GM12878 (cell line): ENCODE measurements around the gene UNC13D. TPM values are rescaled to one million over a fixed set of nuclear protein-coding genes. Genes with fewer than 3 reads are reported as not detected.

ENCODE experiments used
- ATAC-seq: fragments of 200-7000 bp; cut with Tn5 transposase; 3 replicates; pipeline ENCODE4 v1.9.1; 2020; ENCODE audit warnings: mild to moderate bottlenecking, moderate library complexity
- BruUV-seq: library from RNA; stranded (reverse); fragments of 400-500 nt; replicated peaks from 2 replicates; lab custom pipeline; 2021; lab: Mats Ljungman, UMichigan
- CTCF ChIA-PET: fragments of 300-600 bp; sonication (Branson Sonifier 250); formaldehyde crosslinking; extraction: SDS; loops from one replicate; lab custom pipeline; 2021; ENCODE audit warnings: inconsistent platforms; lab: Yijun Ruan, JAX
- POLR2A ChIA-PET: fragments of 350-600 bp; formaldehyde crosslinking; extraction: SDS; loops from one replicate; lab custom pipeline; 2021; ENCODE audit warnings: inconsistent platforms; lab: Charles Lee
- RAD21 ChIA-PET: fragments of 300-600 bp; sonication (Branson Sonifier 250); formaldehyde crosslinking; loops from one replicate; lab custom pipeline; 2023; ENCODE audit warnings: antibody characterized with exemption; ENCODE audit not compliant: unreplicated experiment; lab: Charles Lee
- SMC1A ChIA-PET: fragments of 300-600 bp; sonication (Branson Sonifier 250); formaldehyde crosslinking; loops from one replicate; lab custom pipeline; 2023; ENCODE audit not compliant: unreplicated experiment, uncharacterized antibody; lab: Charles Lee
- DNase-seq: peaks from one replicate; pipeline ENCODE4 v3.0.0-alpha.2; 2011; ENCODE audit warnings: low read depth, low spot score
- FAIRE-seq: peaks from 3 replicates; lab custom pipeline; 2011; peaks lifted over from hg19 to GRCh38; lab: Jason Lieb, UNC
- H2AFZ ChIP-seq: 2 replicates; pipeline ENCODE4 v1.6.0; 2011; ENCODE audit warnings: low read depth, low read length, control low read depth; ENCODE audit not compliant: control insufficient read depth
- H3K27ac ChIP-seq: 2 replicates; pipeline ENCODE4 v1.5.1; 2011; ENCODE audit warnings: control low read depth; ENCODE audit not compliant: control insufficient read depth, insufficient read depth
- H3K27me3 ChIP-seq, 2 experiments: replicated peaks in 1 of 2; 2 replicates each; pipeline versions ENCODE4 v1.6.0 to v1.6.1; 2011; ENCODE audit warnings: low read length in 1 of 2; ENCODE audit not compliant: control insufficient read depth in 2 of 2, insufficient read depth in 2 of 2
- H3K36me3 ChIP-seq, 2 experiments: 2 replicates each; pipeline ENCODE4 v1.5.1; 2011; ENCODE audit warnings: low read length in 1 of 2; ENCODE audit not compliant: control insufficient read depth in 2 of 2, insufficient read depth in 2 of 2
- H3K4me1 ChIP-seq: 2 replicates; pipeline ENCODE4 v1.6.1; 2011; ENCODE audit warnings: mild to moderate bottlenecking, low read length, moderate library complexity, mixed read lengths; ENCODE audit not compliant: control insufficient read depth, insufficient read depth
- H3K4me2 ChIP-seq: 2 replicates; pipeline ENCODE4 v1.6.0; 2011; ENCODE audit warnings: control low read depth; ENCODE audit not compliant: control insufficient read depth, insufficient read depth
- H3K4me3 ChIP-seq: fragments of 200-600 bp; sonication (generic); 2 replicates; pipeline ENCODE4 v1.5.1; 2016
- H3K79me2 ChIP-seq: 2 replicates; pipeline ENCODE4 v1.6.0; 2011; ENCODE audit warnings: low read length; ENCODE audit not compliant: control insufficient read depth, insufficient read depth
- H3K9ac ChIP-seq: 2 replicates; pipeline ENCODE4 v1.8.0; 2011; ENCODE audit warnings: low read length, control low read depth, mixed read lengths; ENCODE audit not compliant: control insufficient read depth, insufficient read depth
- H3K9me3 ChIP-seq: replicated peaks from 3 replicates; pipeline ENCODE4 v1.5.1; 2011; ENCODE audit warnings: mild to moderate bottlenecking, low read length; ENCODE audit not compliant: control insufficient read depth, insufficient read depth
- H4K20me1 ChIP-seq: 2 replicates; pipeline ENCODE4 v1.6.0; 2011; ENCODE audit not compliant: control insufficient read depth, insufficient read depth
- BCLAF1 ChIP-seq: fragments of 450-650 bp; IDR thresholded peaks from 2 replicates; pipeline ENCODE4 v1.6.1; 2017; ENCODE audit warnings: antibody characterized with exemption, mild to moderate bottlenecking, moderate library complexity
- CHD4 ChIP-seq: fragments of 200-600 bp; sonication (generic); IDR thresholded peaks from 2 replicates; pipeline ENCODE4 v1.6.1; 2016; ENCODE audit warnings: mild to moderate bottlenecking
- POLR2A ChIP-seq: IDR thresholded peaks from 2 replicates; pipeline ENCODE4 v1.6.1; 2011; ENCODE audit warnings: low read depth, mild to moderate bottlenecking, low read length
- ZNF687 ChIP-seq: fragments of 450-650 bp; IDR thresholded peaks from 2 replicates; pipeline ENCODE4 v1.6.1; 2017; ENCODE audit warnings: mild to moderate bottlenecking, moderate library complexity
- WGBS: methylation state at CpG from one replicate; pipeline ENCODE4 v1.1.6; 2016; ENCODE audit warnings: low lambda C conversion rate; ENCODE audit not compliant: insufficient replicate concordance, insufficient coverage; ENCODE audit errors: missing lambda C conversion rate; 5-methylcytosine and 5-hydroxymethylcytosine counted together
- in situ Hi-C: fragments of 300-500 bp; cut with MboI; formaldehyde crosslinking; loops from 9 replicates; pipeline ENCODE4 v1.14.3; 2018; ENCODE audit warnings: mixed read lengths
- intact Hi-C: fragments of 100-400 bp; cut with micrococcal nuclease; formaldehyde crosslinking; loops from one replicate; pipeline ENCODE4 v1.14.2; 2022; ENCODE audit not compliant: unreplicated experiment
- polyA plus RNA-seq, 11 experiments: library from polyadenylated mRNA; depleted of rRNA in 4 of 11; unstranded in 6 of 11; stranded (reverse) in 5 of 11; fragments of >200 nt; fragmentation: Nextera tagmentation in 4 of 11; fragmentation: Illumina TruSeq in 1 of 11; extraction: Ambion mirVana in 4 of 11; extraction: Trizol in 1 of 11; gene quantifications; 1 replicate in 1 of 11; 2 replicates in 10 of 11; pipeline versions ENCODE4 v1.2.1 to v1.2.3, GENCODE V29; 2011 to 2016; ENCODE audit warnings: inconsistent platforms in 2 of 11, missing spikeins in 2 of 11, low read depth in 1 of 11
- total RNA-seq, 4 experiments: library from RNA; depleted of rRNA in 3 of 4; stranded (reverse); fragments of >200 nt in 3 of 4; fragmentation: Illumina TruSeq in 1 of 4; extraction: Trizol in 1 of 4; gene quantifications; 2 replicates each; pipeline versions ENCODE4 v1.2.1 to v1.2.3, GENCODE V29; 2013 to 2021

Gene UNC13D
- total and polyA plus RNA-seq, 10 of the 15 experiments (the other 5 are each of a cell fraction or from before 2014, with no cell fraction given), result 0.32 to 63.9 (median 25.2) TPM

GRCh38 chr17:75892556-75893224 is 48.5 kb upstream of the UNC13D start:
- ChIA-PET RAD21 (interaction anchor here (4.5 kb wide), 1 partner anchor 37 kb away, joined by 32 read pairs; the partner anchor contains the start of gene WBP2), SMC1A (no interaction called here), POLR2A (no interaction called here), CTCF (interaction anchor here (4.8 kb wide), 1 partner anchor 15 kb away, joined by 43 read pairs; the partner anchor contains the start of gene TRIM47)
- Histone ChIP-seq H3K27me3 (no peaks in the 10 kb centered on the region), H3K9me3 (no peaks in the 10 kb centered on the region), H3K4me3 (no peak overlapping the region), H3K36me3 (peaks cover 0 to 4% of the 10 kb centered on the region in 2 experiments; a peak in 3 of 4 replicates), H2AFZ (no peak overlapping the region), H3K9ac (no peak overlapping the region), H3K79me2 (peaks cover 15% of the 10 kb centered on the region), H3K27ac (no peak overlapping the region), H3K4me2 (no peak overlapping the region), H4K20me1 (no peaks in the 10 kb centered on the region), H3K4me1 (peaks cover 6% of the 10 kb centered on the region)
- in situ Hi-C loops, result no loop called here
- intact Hi-C loops, result no loop called here
- BruUV-seq, result no TSS peak
- WGBS, result 94% methylated on average over 16 of the region's 16 CpGs
- DNase-seq (no peak), FAIRE-seq (no peak), ATAC-seq (no peak)
- TF ChIP-seq POLR2A, result 0 out of 2 replicates have a peak, but pooled peaks have one; percentile 26
- TF ChIP-seq BCLAF1, result no peak
- TF ChIP-seq ZNF687, result no peak
- TF ChIP-seq CHD4, result no peak
